Measurements from ENCODE around the gene GRIK4. TPM values are rescaled to one million over a fixed set of nuclear protein-coding genes. Genes with fewer than 3 reads are reported as not detected.
A peak's percentile ranks its signal among the peaks of the same experiment; 100 is the strongest.

Gene GRIK4
- total RNA-seq, 1 donor from 2014 or later: 0.36 TPM

DNA sequence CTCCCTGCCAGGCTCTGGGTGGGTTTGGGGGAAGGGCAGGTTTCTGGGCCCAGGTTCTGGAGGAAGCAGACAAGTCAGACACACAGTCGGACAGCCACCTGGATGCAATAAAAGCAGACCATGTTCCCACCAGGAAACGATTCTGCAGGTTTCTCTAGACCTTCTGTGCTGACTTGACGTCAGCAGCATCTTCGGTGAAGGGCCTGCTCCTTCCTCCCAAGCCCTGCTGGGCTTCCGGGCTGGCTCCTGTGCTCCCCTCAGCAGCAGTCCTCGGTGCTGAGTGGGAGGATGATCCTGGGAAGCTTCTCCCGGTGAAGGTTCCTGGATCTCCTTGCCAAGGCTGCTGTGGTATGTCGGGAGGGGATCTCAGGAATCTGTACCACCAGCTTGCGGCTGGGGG, 240.0 kb downstream of the GRIK4 start:
- H3K36me3 ChIP-seq: no peaks in the 10 kb centered on the region
- H3K9ac ChIP-seq: no peak overlapping the region
- H3K4me3 ChIP-seq: no peak overlapping the region
- TF ChIP-seq, protein P1, sequence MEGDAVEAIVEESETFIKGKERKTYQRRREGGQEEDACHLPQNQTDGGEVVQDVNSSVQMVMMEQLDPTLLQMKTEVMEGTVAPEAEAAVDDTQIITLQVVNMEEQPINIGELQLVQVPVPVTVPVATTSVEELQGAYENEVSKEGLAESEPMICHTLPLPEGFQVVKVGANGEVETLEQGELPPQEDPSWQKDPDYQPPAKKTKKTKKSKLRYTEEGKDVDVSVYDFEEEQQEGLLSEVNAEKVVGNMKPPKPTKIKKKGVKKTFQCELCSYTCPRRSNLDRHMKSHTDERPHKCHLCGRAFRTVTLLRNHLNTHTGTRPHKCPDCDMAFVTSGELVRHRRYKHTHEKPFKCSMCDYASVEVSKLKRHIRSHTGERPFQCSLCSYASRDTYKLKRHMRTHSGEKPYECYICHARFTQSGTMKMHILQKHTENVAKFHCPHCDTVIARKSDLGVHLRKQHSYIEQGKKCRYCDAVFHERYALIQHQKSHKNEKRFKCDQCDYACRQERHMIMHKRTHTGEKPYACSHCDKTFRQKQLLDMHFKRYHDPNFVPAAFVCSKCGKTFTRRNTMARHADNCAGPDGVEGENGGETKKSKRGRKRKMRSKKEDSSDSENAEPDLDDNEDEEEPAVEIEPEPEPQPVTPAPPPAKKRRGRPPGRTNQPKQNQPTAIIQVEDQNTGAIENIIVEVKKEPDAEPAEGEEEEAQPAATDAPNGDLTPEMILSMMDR (IDR thresholded peaks at IDR 0.05): no peak
- no peak for TF ChIP-seq EZH2 (IDR thresholded peaks at IDR 0.05)
- TF ChIP-seq EZH2phosphoT487 (IDR thresholded peaks at IDR 0.05): no peak
- H3K4me1 Mint-ChIP-seq: peaks cover 4% of the 10 kb centered on the region
- peaks cover 2% of the 10 kb centered on the region for H3K27me3 Mint-ChIP-seq (ENCODE audit: insufficient read depth, low read depth)
- no peaks in the 10 kb centered on the region for H3K79me2 ChIP-seq (ENCODE audit: low read depth)
- no peak overlapping the region for H3K27ac ChIP-seq
- H3K4me3 Mint-ChIP-seq: no peak overlapping the region
- no peaks in the 10 kb centered on the region for H3K9me3 ChIP-seq (ENCODE audit: low read depth)
- no peaks in the 10 kb centered on the region for H3K27me3 ChIP-seq
- peaks cover 1% of the 10 kb centered on the region for H3K4me1 ChIP-seq
- no peak overlapping the region for H3K4me2 ChIP-seq
- no peaks in the 10 kb centered on the region for H3K9me3 Mint-ChIP-seq
- H3K27ac Mint-ChIP-seq: no peak overlapping the region
- no peaks in the 10 kb centered on the region for H4K20me1 ChIP-seq (ENCODE audit: low read depth)
- no peaks in the 10 kb centered on the region for H3F3A ChIP-seq (ENCODE audit: low read depth)
- no peak for DNase-seq (ENCODE audit: low spot score)
- H3K36me3 Mint-ChIP-seq: no peaks in the 10 kb centered on the region
- H2AFZ ChIP-seq (replicated peaks): no peak overlapping the region

GRCh38 chr11:120752668-120753067, 241.1 kb downstream of the GRIK4 start:
- Histone ChIP-seq H3K27me3 (no peaks in the 10 kb centered on the region), H3F3A (ENCODE audit: low read depth) (no peaks in the 10 kb centered on the region), H3K36me3 (no peaks in the 10 kb centered on the region), H4K20me1 (ENCODE audit: low read depth) (no peaks in the 10 kb centered on the region), H3K9ac (no peak overlapping the region), H2AFZ (replicated peaks) (no peak overlapping the region), H3K4me3 (no peak overlapping the region), H3K4me2 (no peak overlapping the region), H3K79me2 (ENCODE audit: low read depth) (no peaks in the 10 kb centered on the region), H3K4me1 (peaks cover 9% of the 10 kb centered on the region), H3K27ac (no peak overlapping the region), H3K9me3 (ENCODE audit: low read depth) (no peaks in the 10 kb centered on the region)
- Mint-ChIP-seq H3K9me3 (no peaks in the 10 kb centered on the region), H3K27me3 (ENCODE audit: insufficient read depth, low read depth) (no peaks in the 10 kb centered on the region), H3K4me3 (no peak overlapping the region), H3K4me1 (peaks cover 12% of the 10 kb centered on the region), H3K36me3 (no peaks in the 10 kb centered on the region), H3K27ac (no peak overlapping the region)
- DNase-seq (ENCODE audit: low spot score): no peak
- TF ChIP-seq, protein P1 (IDR thresholded peaks at IDR 0.05): no peak
- TF ChIP-seq EZH2phosphoT487 (IDR thresholded peaks at IDR 0.05): no peak
- no peak for TF ChIP-seq EZH2 (IDR thresholded peaks at IDR 0.05)

- TF ChIP-seq, protein P1 (IDR thresholded peaks at IDR 0.05): peak; percentile 27
- TF ChIP-seq EZH2 (IDR thresholded peaks at IDR 0.05): no peak
- TF ChIP-seq EZH2phosphoT487 (IDR thresholded peaks at IDR 0.05): no peak
- no peak overlapping the region for H2AFZ ChIP-seq (replicated peaks)
- Mint-ChIP-seq H3K9me3 (no peaks in the 10 kb centered on the region), H3K27ac (no peak overlapping the region), H3K36me3 (no peaks in the 10 kb centered on the region), H3K27me3 (ENCODE audit: insufficient read depth, low read depth) (no peaks in the 10 kb centered on the region), H3K4me3 (no peak overlapping the region), H3K4me1 (peaks cover 17% of the 10 kb centered on the region)
- no peaks in the 10 kb centered on the region for H3K36me3 ChIP-seq
- H3K4me1 ChIP-seq: peaks cover 18% of the 10 kb centered on the region
- H3K27me3 ChIP-seq: no peaks in the 10 kb centered on the region
- no peak overlapping the region for H3K4me2 ChIP-seq
- H3K9ac ChIP-seq: no peak overlapping the region
- H3F3A ChIP-seq (ENCODE audit: low read depth): peaks cover 4% of the 10 kb centered on the region
- no peak overlapping the region for H3K27ac ChIP-seq
- no peaks in the 10 kb centered on the region for H3K9me3 ChIP-seq (ENCODE audit: low read depth)
- H4K20me1 ChIP-seq (ENCODE audit: low read depth): no peaks in the 10 kb centered on the region
- H3K4me3 ChIP-seq: no peak overlapping the region
- no peaks in the 10 kb centered on the region for H3K79me2 ChIP-seq (ENCODE audit: low read depth)
- DNase-seq (ENCODE audit: low spot score): peak; percentile 28
Observed at GRCh38 chr11:120756931-120757330, 245.4 kb downstream of the GRIK4 start.
